ENCODE results near the gene ISL2. TPM values are rescaled to one million over a fixed set of nuclear protein-coding genes. Genes with fewer than 3 reads are reported as not detected.

The ISL2 gene
- total and polyA plus RNA-seq, 2 donors (not counting 1 experiment from before 2014, with no cell fraction given): 0.03 to 0.17 TPM

- Histone ChIP-seq H3K4me2 (ENCODE audit: extremely low read depth, insufficient read depth, low read length) (no peak overlapping the region), H3K79me2 (ENCODE audit: control insufficient read depth, insufficient read depth, low read length) (no peaks in the 10 kb centered on the region), H3K27ac (ENCODE audit: insufficient read depth, low read length) (no peak overlapping the region)
Measured at GRCh38 chr15:76368122-76368621, 31.6 kb downstream of the ISL2 start.

GRCh38 chr15:76376029-76376428 is 39.5 kb downstream of the ISL2 start:
- Histone ChIP-seq H3K4me1 (ENCODE audit: control insufficient read depth, extremely low read depth, insufficient read depth, low read length) (no peaks in the 10 kb centered on the region), H3K79me2 (ENCODE audit: control insufficient read depth, insufficient read depth, low read length) (no peaks in the 10 kb centered on the region), H3K4me3 (replicated peaks in 1 of 4; ENCODE audit: control extremely low read depth in 1 of 4, insufficient read depth in 1 of 4, low read depth in 3 of 4, low read length in 4 of 4) (no peak overlapping the region), H2AFZ (ENCODE audit: low read length) (no peak overlapping the region), H3K4me2 (ENCODE audit: extremely low read depth, insufficient read depth, low read length) (no peak overlapping the region), H3K9ac (ENCODE audit: insufficient read depth, low read length) (no peak overlapping the region), H3K27ac (ENCODE audit: insufficient read depth, low read length) (no peak overlapping the region), H3K36me3 (ENCODE audit: control insufficient read depth, insufficient read depth, low read length) (no peaks in the 10 kb centered on the region), H3K9me3 (ENCODE audit: control insufficient read depth, insufficient read depth, low read depth, low read length) (no peaks in the 10 kb centered on the region), H3K27me3 (ENCODE audit: control insufficient read depth, insufficient read depth, low read length) (no peaks in the 10 kb centered on the region), H4K20me1 (ENCODE audit: control insufficient read depth, extremely low read depth, insufficient read depth, low read length) (no peaks in the 10 kb centered on the region)
- no peak for DNase-seq (ENCODE audit: low read depth in 2 of 2)
- TF ChIP-seq CTCF (conservative IDR thresholded peaks at IDR 0.05 in 1 of 2, IDR thresholded peaks at IDR 0.05 in 1 of 2; ENCODE audit: low read depth in 1 of 2, low read length in 2 of 2) (no peak), EZH2 (IDR thresholded peaks at IDR 0.05; ENCODE audit: low read length, missing control alignments) (no peak)

More at GRCh38 chr15:76368122-76368621, 31.6 kb downstream of the ISL2 start:
- TF ChIP-seq EZH2 (IDR thresholded peaks at IDR 0.05; ENCODE audit: low read length, missing control alignments) (no peak), CTCF (conservative IDR thresholded peaks at IDR 0.05 in 1 of 2, IDR thresholded peaks at IDR 0.05 in 1 of 2; ENCODE audit: low read depth in 1 of 2, low read length in 2 of 2) (no peak)
- Histone ChIP-seq H2AFZ (ENCODE audit: low read length) (no peak overlapping the region), H3K9ac (ENCODE audit: insufficient read depth, low read length) (no peak overlapping the region), H3K27me3 (ENCODE audit: control insufficient read depth, insufficient read depth, low read length) (no peaks in the 10 kb centered on the region), H3K9me3 (ENCODE audit: control insufficient read depth, insufficient read depth, low read depth, low read length) (no peaks in the 10 kb centered on the region), H3K36me3 (ENCODE audit: control insufficient read depth, insufficient read depth, low read length) (no peaks in the 10 kb centered on the region), H4K20me1 (ENCODE audit: control insufficient read depth, extremely low read depth, insufficient read depth, low read length) (no peaks in the 10 kb centered on the region), H3K4me1 (ENCODE audit: control insufficient read depth, extremely low read depth, insufficient read depth, low read length) (no peaks in the 10 kb centered on the region), H3K4me3 (replicated peaks in 1 of 4; ENCODE audit: control extremely low read depth in 1 of 4, insufficient read depth in 1 of 4, low read depth in 3 of 4, low read length in 4 of 4) (no peak overlapping the region)
- peak in 1 of 2 donors; percentile 47 for DNase-seq (ENCODE audit: low read depth in 2 of 2)

- peak in 1 of 2 donors; percentile 29 for DNase-seq (ENCODE audit: low read depth in 2 of 2)
- no peak overlapping the region for H3K4me3 ChIP-seq (replicated peaks in 1 of 4; ENCODE audit: control extremely low read depth in 1 of 4, insufficient read depth in 1 of 4, low read depth in 3 of 4, low read length in 4 of 4)
- no peak for TF ChIP-seq EZH2 (IDR thresholded peaks at IDR 0.05; ENCODE audit: low read length, missing control alignments)
- TF ChIP-seq CTCF (conservative IDR thresholded peaks at IDR 0.05 in 1 of 2, IDR thresholded peaks at IDR 0.05 in 1 of 2; ENCODE audit: low read depth in 1 of 2, low read length in 2 of 2): no peak
Measured at GRCh38 chr15:76376816-76377215, 40.2 kb downstream of the ISL2 start.

More at GRCh38 chr15:76376816-76377215, 40.2 kb downstream of the ISL2 start:
- Histone ChIP-seq H3K4me1 (ENCODE audit: control insufficient read depth, extremely low read depth, insufficient read depth, low read length) (no peaks in the 10 kb centered on the region), H3K9ac (ENCODE audit: insufficient read depth, low read length) (no peak overlapping the region), H3K27ac (ENCODE audit: insufficient read depth, low read length) (no peak overlapping the region), H3K27me3 (ENCODE audit: control insufficient read depth, insufficient read depth, low read length) (no peaks in the 10 kb centered on the region), H3K36me3 (ENCODE audit: control insufficient read depth, insufficient read depth, low read length) (no peaks in the 10 kb centered on the region), H4K20me1 (ENCODE audit: control insufficient read depth, extremely low read depth, insufficient read depth, low read length) (no peaks in the 10 kb centered on the region), H3K79me2 (ENCODE audit: control insufficient read depth, insufficient read depth, low read length) (no peaks in the 10 kb centered on the region), H3K4me2 (ENCODE audit: extremely low read depth, insufficient read depth, low read length) (no peak overlapping the region), H3K9me3 (ENCODE audit: control insufficient read depth, insufficient read depth, low read depth, low read length) (no peaks in the 10 kb centered on the region), H2AFZ (ENCODE audit: low read length) (no peak overlapping the region)

Measured in fibroblast of lung (primary cell).